Hematopoietic multipotent progenitor cell treated with erythropoietin and hydrocortisone succinate and interleukin-3 and kit ligand, for 17 days (in vitro differentiated cells): ENCODE results near the gene HSPG2.
"Not testable (repeated sequence)": the region's sequence is repeated elsewhere in the genome, so short reads cannot be mapped to it uniquely, and the experiment has no call there.

Experiments
- DNase-seq: peaks from one replicate; pipeline ENCODE4 v3.0.0-alpha.2; 2015; ENCODE audit warnings: low spot score

Gene HSPG2

GRCh38 chr1:21932127-21932526, 5.0 kb downstream of the HSPG2 start:
- DNase-seq: no peak

- no peak for DNase-seq
These were observed 5.7 kb downstream of the HSPG2 start for GRCh38 chr1:21931171-21932093.

GRCh38 chr1:21930629-21931170, 6.4 kb downstream of the HSPG2 start:
- no peak for DNase-seq

- DNase-seq: no peak
These were observed 7.0 kb downstream of the HSPG2 start for GRCh38 chr1:21930080-21930571.

- no peak for DNase-seq
These were observed 9.4 kb downstream of the HSPG2 start for GRCh38 chr1:21927533-21928237.

- no peak for DNase-seq
These were observed 10.1 kb downstream of the HSPG2 start for GRCh38 chr1:21926814-21927532.

- DNase-seq: no peak
These were observed 11.0 kb downstream of the HSPG2 start for GRCh38 chr1:21926065-21926464.

- DNase-seq: no peak
These were observed 11.7 kb downstream of the HSPG2 start for GRCh38 chr1:21925334-21925940.

GRCh38 chr1:21924503-21925005, 12.6 kb downstream of the HSPG2 start:
- DNase-seq: no peak

GRCh38 chr1:21922090-21923013, 14.8 kb downstream of the HSPG2 start:
- no peak for DNase-seq

GRCh38 chr1:21921100-21921875, 15.8 kb downstream of the HSPG2 start:
- DNase-seq: peak; percentile 29

- DNase-seq: peak; percentile 50
These were observed 17.6 kb downstream of the HSPG2 start for GRCh38 chr1:21919520-21919919.

GRCh38 chr1:21917239-21917631, 19.9 kb downstream of the HSPG2 start:
- DNase-seq: not testable (repeated sequence)

GRCh38 chr1:21916447-21917238, 20.5 kb downstream of the HSPG2 start:
- peak; percentile 25 for DNase-seq

GRCh38 chr1:21914880-21915640, 22.1 kb downstream of the HSPG2 start:
- DNase-seq: peak; percentile 66

- DNase-seq: no peak
These were observed 22.7 kb downstream of the HSPG2 start for GRCh38 chr1:21914450-21914849.

GRCh38 chr1:21913763-21914162, 23.3 kb downstream of the HSPG2 start:
- peak; percentile 28 for DNase-seq

GRCh38 chr1:21913258-21913657, 23.9 kb downstream of the HSPG2 start:
- no peak for DNase-seq
